ENCODE measurements around the gene WDR70. TPM values are rescaled to one million over a fixed set of nuclear protein-coding genes. Genes with fewer than 3 reads are reported as not detected.
"Not testable (repeated sequence)": the region's sequence is repeated elsewhere in the genome, so short reads cannot be mapped to it uniquely, and the experiment has no call there.

Gene WDR70
- polyA plus RNA-seq, 3 donors = 45.6 to 54.3 (median 47.7) TPM

DNA sequence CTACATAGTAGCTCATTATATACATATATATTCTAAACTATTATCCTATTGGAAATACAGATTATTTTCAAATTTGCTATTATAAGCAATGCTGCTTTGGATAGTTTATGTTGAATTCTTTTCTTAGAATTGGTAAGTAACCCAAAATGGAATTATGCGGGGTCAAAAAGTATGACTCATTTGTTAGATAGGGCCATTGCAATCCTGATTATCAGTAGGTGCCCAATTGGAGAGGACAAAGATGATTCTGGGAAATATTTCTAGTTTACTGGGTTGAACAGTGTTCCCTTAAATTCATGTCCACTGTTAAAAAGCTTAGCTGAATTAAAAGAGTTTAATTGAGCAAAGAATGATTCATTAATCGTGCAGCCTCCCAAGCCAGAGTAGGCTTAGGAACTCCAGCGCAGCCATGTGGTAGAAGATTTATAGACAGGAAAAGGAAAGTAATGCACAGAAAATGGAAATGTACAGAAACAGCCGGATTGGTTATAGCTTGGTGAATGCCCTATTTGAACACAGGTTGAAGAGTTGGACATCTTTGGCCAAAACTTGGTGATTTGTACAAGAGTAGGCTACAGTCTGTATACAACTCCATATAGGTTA, 379.0 kb downstream of the WDR70 start:
- no peak for DNase-seq

DNA sequence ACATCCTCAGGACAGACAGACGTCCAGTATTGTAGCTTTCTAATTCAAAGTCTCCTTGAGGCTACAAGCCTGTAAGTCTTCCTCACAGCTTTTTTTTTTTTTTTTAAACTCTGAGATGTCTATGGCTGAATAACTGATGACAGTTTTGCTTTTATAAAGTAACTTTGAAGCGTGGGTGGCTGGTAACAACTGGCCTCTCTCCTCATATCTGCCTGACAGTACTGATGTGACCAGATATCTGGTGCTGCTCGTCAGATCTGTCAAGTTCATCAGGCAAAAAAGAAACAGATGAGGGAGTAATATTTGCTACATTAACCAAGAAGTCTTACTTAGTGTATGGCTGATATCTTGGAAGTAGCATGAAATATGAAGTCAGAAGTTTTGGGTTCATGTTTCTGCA, 388.1 kb downstream of the WDR70 start:
- DNase-seq = no peak

DNA sequence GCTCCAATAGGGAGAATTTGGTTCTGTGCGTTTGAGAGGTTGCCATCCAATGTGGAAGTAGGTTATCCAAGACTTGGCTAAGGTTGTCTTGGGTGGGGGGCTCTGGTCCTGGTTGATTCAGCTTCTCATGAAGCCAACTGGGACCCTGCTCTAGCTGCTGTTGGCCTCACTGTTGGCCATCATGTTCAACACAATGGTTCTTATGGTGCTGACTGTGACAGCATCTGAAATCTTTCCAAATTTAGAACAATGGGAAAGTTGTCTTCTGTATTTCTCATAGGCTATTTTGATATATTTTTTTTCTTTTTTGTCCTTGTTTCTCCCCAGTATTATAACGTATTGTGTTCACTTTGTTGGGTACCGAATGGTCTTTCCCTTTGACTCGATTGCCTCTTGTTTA, 388.8 kb downstream of the WDR70 start:
- no peak for DNase-seq

DNA sequence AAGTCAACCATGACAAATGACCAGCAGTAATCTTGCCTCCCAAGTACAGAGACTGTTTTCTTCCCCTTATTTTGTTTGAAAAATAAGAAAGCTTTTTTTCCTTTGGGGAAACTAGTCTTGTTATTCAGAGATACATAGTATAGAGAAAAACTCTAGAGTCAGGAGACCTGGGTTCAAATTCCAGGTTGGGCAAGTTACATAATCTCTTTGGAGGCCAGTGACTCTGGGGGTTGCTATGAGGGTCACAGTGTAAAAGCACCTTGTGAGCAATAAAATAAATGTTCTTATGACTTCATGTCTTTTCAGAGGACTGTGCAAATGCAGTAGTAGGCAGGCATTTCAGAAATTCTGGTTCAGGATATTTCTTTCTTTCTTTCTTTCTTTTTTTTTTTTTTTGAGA, 389.3 kb downstream of the WDR70 start:
- no peak for DNase-seq

GRCh38 chr5:37769108-37769507, 390.0 kb downstream of the WDR70 start:
- no peak for DNase-seq

DNA sequence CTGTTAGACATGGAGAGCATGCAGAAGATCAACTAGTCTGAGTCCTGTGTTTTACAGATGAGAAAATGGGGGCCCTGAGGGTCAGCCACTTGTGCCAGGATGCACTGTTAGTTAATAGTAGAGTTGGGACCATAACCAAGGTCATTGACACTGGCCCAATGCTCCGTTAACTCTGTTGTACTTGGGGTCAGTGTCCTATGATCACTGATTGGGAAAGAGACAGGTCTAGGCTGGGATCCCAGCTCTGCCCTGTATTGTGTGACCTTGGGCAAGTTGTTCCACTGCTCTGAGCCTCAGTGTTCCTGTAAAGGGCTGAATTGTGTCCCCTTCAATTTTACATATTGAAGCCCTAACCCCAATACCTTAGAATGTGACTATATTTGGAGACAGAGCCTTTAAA, 390.7 kb downstream of the WDR70 start:
- no peak for DNase-seq

DNA sequence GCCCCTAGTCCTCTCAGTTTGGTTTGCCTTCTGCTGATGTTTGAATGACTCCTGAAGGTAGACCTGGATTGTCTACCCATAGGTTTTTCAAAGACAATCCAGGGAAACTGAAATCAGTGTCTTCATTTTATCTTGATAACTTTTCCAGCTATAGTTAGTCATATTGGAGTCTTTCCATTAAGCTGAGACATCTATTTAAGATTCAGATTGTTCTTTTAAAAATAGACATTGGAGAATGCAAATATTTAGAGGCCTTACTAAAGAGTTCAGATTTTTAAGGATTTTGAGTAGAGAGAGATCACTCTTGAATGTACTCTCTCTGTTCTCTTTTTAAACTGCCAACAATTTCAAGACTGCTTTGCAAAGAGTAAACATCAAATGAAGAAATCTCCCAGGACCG, 391.7 kb downstream of the WDR70 start:
- no peak for DNase-seq

DNA sequence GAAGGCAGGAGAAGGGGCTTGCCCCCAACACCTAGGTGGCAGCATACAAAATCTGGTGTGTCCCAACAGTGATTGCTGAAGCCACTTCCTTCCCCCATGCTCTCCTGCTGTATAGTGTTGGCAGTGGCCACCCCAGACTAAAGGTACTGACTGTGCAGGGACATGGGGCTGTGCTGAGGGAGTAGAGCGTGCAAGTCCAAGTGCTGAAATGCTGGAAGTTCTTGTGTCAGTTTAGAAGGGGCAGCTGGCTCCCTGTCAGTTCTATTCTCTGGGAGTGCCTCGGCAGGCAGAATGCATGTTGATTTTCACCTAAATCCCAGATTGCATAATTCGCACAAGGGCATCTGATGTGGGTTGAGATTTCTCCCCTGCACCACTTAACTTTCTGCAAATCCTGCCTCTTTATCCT, 392.1 kb downstream of the WDR70 start:
- DNase-seq = no peak

- no peak for DNase-seq
Observed at GRCh38 chr5:37771731-37772130, 392.6 kb downstream of the WDR70 start.

GRCh38 chr5:37772255-37772654, 393.1 kb downstream of the WDR70 start:
- DNase-seq = no peak

DNA sequence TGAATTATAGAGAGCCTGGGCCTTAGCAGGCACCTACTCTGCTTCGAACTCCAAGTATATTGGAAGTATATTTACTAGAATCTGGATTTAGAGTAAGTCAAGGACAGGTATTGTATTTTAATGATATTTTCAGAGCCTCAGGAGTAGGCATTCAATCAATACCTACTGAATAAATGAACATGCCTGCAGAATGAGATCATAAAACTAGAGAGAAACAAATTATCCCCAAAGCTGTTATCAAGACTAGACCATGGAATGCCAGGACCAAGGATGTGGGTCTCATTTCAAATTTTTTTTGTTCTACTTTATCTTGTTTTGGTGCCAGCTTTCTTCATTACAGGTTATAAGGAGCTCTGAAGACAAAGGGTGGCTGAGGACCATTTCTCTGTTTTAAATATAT, 394.7 kb downstream of the WDR70 start:
- DNase-seq = no peak

DNA sequence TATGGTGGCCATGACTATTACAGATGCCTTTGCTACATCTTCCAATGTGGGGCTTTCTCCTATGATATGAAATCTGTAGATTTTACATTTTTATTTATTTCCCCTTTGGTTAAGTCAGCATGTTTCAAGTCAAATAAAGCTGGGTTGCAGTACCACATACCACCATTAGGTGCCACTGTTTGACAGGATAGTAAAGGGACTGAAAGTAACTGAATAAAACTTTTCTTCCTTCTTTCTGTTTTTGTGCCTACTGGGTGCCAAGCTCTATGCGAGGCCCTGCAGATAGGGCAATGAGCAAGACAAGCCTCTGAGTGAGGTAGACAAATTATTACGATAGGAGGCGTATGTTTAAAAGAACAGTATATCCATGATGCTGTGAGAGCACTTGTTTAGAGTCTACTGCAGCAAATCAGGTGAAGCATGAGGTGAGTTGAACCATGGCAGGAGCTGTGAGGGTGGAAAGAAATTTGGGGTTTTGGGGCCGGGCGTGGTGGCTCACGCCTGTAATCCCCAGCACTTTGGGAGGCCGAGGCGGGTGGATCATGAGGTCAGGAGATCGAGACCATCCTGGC, 395.9 kb downstream of the WDR70 start:
- DNase-seq = no peak

DNA sequence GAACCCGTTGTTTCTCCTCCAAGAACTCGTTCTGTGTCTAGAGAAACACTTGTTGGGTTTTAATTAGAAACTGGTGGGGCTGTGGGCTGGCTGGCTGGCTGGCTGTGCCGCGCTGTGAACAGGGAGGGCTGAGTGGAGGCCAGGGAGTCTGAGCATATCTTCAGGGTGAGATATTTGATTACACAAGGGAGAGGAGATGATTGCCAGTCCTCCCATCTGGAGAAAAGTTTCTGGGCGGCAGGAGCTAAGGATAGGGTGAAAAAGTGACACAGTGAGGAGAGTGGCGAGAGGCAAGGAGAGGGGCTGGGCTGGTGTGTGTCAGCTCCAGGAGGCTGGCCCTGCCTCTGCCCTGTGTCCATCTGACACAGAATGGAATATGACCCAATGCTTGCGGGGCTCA, 397.7 kb downstream of the WDR70 start:
- no peak for DNase-seq

DNA sequence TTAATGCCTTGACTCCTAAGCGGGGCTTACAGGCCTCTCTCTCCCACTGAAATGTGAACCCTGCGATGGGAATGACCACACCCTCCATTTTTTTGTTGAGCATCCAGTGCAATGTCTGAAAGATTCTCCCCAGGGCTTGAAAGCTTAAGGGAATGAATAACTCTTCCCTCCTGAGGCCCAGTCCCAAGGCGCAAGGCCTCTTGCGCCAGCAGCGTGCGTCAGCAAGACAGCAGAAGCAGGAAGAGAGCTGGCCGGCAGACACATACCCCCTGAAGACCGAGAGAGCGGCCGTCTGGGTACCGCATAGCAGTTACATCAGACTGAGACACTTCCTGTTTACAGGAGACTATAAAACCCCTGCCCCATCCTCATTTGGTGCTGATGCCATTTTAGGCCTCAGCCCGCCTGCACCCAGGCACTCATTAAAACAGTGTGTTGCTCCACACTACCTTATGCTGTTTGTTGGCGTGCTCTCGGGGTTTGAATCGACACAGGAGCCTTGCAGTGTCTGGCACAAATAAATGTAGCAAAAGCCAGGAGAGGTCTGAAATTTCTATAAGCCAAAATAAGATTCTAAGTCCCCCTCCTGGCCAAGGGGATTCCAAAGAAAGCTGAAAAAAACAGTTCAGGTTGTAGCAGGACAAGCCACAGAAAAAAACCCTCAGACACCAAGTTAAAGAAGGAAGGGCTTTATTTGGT, 398.5 kb downstream of the WDR70 start:
- DNase-seq = no peak

GRCh38 chr5:37781409-37781808, 402.3 kb downstream of the WDR70 start:
- DNase-seq = not testable (repeated sequence)

DNA sequence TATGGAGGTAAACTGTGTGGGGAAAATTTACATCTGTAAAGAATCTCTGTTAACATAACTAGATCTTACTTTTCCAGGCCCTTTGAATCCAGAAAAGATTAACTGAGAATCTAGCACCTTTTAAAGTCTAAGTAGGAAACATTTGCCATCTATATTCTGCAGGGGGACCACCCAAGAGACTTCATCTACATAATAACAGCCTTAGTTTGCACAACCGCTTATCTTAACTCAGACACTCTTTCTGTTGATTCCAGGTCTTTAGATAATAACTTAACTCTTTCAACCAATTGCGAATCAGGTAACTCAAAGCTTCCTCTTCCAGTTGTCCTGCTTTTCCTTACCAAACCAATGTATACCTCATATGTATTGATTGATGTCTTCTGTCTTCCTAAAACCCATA, 407.3 kb downstream of the WDR70 start:
- no peak for DNase-seq

GRCh38 chr5:37786862-37787519, 407.9 kb downstream of the WDR70 start:
- DNase-seq = no peak

GRCh38 chr5:37787742-37788141, 408.6 kb downstream of the WDR70 start:
- DNase-seq = no peak

- no peak for DNase-seq
Observed at GRCh38 chr5:37789991-37790390, 410.9 kb downstream of the WDR70 start.

GRCh38 chr5:37791321-37791720, 412.2 kb downstream of the WDR70 start:
- DNase-seq = no peak

- no peak for DNase-seq
Observed at GRCh38 chr5:37792975-37793631, 414.0 kb downstream of the WDR70 start.

DNA sequence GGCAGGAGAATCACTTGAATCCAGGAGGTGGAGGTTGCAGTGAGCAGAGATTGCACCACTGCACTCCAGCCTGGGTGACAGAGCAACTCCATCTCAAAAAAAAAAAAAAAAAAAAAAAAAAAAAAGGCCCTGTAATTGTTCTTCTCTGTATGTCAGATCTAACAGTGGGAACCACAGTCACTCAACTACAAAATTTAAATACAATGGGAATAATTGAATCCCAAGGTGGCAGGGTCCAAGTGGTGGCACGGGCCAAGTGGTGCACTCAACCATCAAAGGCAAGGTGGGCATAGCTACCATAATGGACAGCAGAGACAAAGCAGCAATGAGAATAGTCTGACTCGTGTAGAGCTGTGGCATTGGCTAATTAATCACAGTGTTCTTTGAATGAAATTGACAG, 416.2 kb downstream of the WDR70 start:
- DNase-seq = not testable (repeated sequence)

GRCh38 chr5:37796435-37796834, 417.3 kb downstream of the WDR70 start:
- not testable (repeated sequence) for DNase-seq

Measured in renal pelvis (tissue), 4 donors.